CD4-positive, alpha-beta T cell treated with Interleukin-17A for 4 hours (primary cell): ENCODE data around the gene PIAS2.

Experiments used
- DNase-seq: peaks from one replicate; pipeline ENCODE4 v3.0.0-alpha.2; 2020; ENCODE audit warnings: mixed read lengths

The PIAS2 gene

GRCh38 chr18:46756559-46757201 lies 160.6 kb downstream of the PIAS2 start, which contains the start of gene ST8SIA5:
ST8SIA5 (minus strand) TSS chr18:46757053; CDS start chr18:46756508, 545 bp downstream.
- DNase-seq: no peak

DNA sequence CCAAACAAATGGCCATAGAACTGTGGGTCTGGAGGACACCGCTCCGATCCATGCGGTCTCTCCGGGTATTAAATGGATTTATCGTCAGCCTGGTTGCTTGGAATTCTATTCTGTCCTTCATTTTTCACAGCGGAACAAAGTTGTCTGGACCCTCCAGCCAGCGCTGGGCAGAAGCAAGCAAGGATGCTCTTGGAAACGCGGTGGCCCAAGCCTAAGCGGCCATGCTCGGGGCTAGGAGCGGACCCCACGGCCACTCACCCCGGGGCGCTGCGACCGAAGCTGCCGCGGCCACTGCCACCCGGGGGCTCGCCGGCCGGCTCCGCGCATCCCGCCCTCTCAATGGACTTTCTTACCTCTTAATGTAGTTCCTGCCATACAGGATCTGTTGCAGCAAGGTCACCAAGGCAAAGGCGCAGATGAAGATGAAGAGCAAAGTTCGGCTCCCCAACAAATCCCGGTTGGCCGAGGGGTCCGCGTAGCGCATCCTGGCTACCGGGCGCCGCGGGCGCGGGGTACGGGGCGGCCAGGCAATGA lies 161.2 kb downstream of the PIAS2 start:
- no peak for DNase-seq

DNA sequence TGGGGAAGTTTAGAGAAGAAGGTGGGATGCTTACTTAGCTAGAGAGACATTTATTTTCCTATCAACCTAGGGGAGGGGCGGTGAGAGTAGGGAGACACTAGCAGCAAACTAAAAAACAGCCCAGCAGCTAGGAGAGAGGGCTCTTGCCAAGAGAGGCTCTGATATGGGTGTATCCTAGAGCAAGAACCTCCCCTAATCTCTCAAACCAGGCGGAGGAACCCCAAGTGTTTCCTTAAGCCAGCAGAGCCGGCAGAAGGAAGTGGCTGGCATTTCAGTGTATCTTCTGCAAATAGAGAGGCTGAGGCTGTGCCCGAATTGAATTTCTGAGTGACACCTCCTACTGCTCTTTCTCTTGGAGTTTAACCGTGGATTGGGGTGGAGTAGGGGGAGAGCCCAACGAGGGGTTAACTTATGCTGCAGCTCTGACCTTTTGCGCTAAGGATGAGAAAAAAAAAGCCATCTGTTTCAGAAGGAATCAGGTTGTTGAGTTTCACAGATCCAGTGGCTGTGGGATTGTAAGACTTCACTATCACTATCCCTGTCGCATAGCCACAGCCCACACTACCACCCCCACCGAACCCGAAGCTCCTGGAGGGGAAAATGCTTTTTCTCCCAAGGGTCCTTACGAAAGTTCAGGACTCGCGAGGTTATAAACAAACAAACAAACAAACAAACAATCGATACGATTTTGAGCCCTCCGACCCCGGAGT lies 161.8 kb downstream of the PIAS2 start:
- no peak for DNase-seq

DNA sequence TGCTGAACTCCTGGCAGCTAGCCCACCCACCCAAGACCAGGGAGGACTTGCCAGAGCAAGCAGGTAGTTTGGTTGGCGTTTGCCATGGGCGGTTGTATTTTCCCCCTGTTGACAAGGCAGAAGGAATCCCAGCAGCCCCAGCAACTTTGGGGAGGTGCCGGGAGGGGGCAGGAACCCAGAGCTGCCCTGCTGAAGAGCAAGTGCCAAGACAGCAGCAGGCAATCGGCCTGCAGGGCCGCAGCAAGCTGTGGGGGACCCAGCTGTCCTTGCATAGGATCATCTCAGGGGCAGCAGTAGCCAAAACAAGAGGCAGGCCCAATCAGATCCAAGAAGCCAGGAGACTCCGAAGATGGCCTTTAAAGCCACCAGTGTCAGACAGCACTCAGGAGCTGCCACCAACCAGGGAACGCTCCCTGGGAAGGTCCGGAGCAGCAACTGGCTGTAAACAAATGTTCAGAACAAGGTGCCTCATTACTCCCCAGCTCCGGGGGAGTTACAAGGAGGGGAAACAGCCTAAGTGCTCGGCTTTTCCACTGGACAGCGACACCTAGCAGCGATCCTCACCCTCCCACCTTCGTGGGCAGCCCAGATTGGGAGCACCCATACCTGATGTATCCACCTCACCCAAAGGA lies 162.5 kb downstream of the PIAS2 start:
- DNase-seq: no peak

- DNase-seq: no peak
These were observed 163.1 kb downstream of the PIAS2 start for GRCh38 chr18:46754188-46754587.
